HepG2 (cell line): ENCODE data around the gene IQSEC1. TPM values are rescaled to one million over a fixed set of nuclear protein-coding genes. Genes with fewer than 3 reads are reported as not detected.

Source experiments
- ARNT ChIP-seq: fragments of 450-650 bp; IDR thresholded peaks from 2 replicates; pipeline ENCODE4 v1.6.1; 2017
- E2F1 ChIP-seq: sonication (generic); formaldehyde crosslinking; IDR thresholded peaks from 2 replicates; pipeline ENCODE4 v1.5.0; 2020; ENCODE audit warnings: missing genetic modification reagents
- ELF4 ChIP-seq: sonication (generic); formaldehyde crosslinking; IDR thresholded peaks from 2 replicates; pipeline ENCODE4 v1.5.0; 2020; ENCODE audit warnings: missing genetic modification reagents, mild to moderate bottlenecking, moderate library complexity, borderline replicate concordance
- FOXJ3 ChIP-seq: sonication (generic); formaldehyde crosslinking; IDR thresholded peaks from 2 replicates; pipeline ENCODE4 v1.4.0; 2020; ENCODE audit warnings: missing genetic modification reagents, mild to moderate bottlenecking, borderline replicate concordance
- FOXM1 ChIP-seq: sonication (generic); formaldehyde crosslinking; IDR thresholded peaks from 2 replicates; pipeline ENCODE4 v1.5.0; 2020; ENCODE audit warnings: missing genetic modification reagents
- MBD4 ChIP-seq: IDR thresholded peaks from 2 replicates; pipeline ENCODE4 v1.6.1; 2012; ENCODE audit warnings: low read length, inconsistent platforms, borderline replicate concordance
- MEIS2 ChIP-seq: sonication (generic); formaldehyde crosslinking; IDR thresholded peaks from 2 replicates; pipeline ENCODE4 v1.9.0; 2021; ENCODE audit warnings: mild to moderate bottlenecking, missing genetic modification reagents
- NR0B2 ChIP-seq: sonication (generic); formaldehyde crosslinking; IDR thresholded peaks from 2 replicates; pipeline ENCODE4 v1.4.0; 2020; ENCODE audit warnings: mild to moderate bottlenecking, missing genetic modification reagents
- SAFB2 ChIP-seq: sonication (generic); formaldehyde crosslinking; IDR thresholded peaks from 2 replicates; pipeline ENCODE4 v1.5.1; 2020; ENCODE audit warnings: missing genetic modification reagents, low read depth, mild to moderate bottlenecking, borderline replicate concordance
- THRA ChIP-seq: sonication (generic); formaldehyde crosslinking; IDR thresholded peaks from 2 replicates; pipeline ENCODE4 v1.4.0; 2020; ENCODE audit warnings: missing genetic modification reagents, borderline replicate concordance
- ZBTB49 ChIP-seq: sonication (generic); formaldehyde crosslinking; IDR thresholded peaks from 2 replicates; pipeline ENCODE4 v1.4.0; 2020; ENCODE audit warnings: missing genetic modification reagents, borderline replicate concordance
- ZFP41 ChIP-seq: sonication (generic); formaldehyde crosslinking; IDR thresholded peaks from 2 replicates; pipeline ENCODE4 v1.4.0; 2020; ENCODE audit warnings: mild to moderate bottlenecking, missing genetic modification reagents, borderline replicate concordance
- ZNF10 ChIP-seq: sonication (generic); formaldehyde crosslinking; IDR thresholded peaks from 2 replicates; pipeline ENCODE4 v1.4.0; 2020; ENCODE audit warnings: mild to moderate bottlenecking, low read depth, missing genetic modification reagents, borderline replicate concordance
- ZNF143 ChIP-seq: sonication (generic); formaldehyde crosslinking; IDR thresholded peaks from 2 replicates; pipeline ENCODE4 v1.4.0; 2020; ENCODE audit warnings: missing genetic modification reagents
- ZNF253 ChIP-seq: sonication (generic); formaldehyde crosslinking; IDR thresholded peaks from 2 replicates; pipeline ENCODE4 v1.8.0; 2022; ENCODE audit warnings: mild to moderate bottlenecking, missing genetic modification reagents, borderline replicate concordance
- ZNF282 ChIP-seq: fragments of 450-650 bp; IDR thresholded peaks from 2 replicates; pipeline ENCODE4 v1.6.1; 2018; ENCODE audit not compliant: partially characterized antibody
- ZNF30 ChIP-seq: sonication (generic); formaldehyde crosslinking; IDR thresholded peaks from 2 replicates; pipeline ENCODE4 v1.5.0; 2020; ENCODE audit warnings: mild to moderate bottlenecking, missing genetic modification reagents
- ZNF512B ChIP-seq: sonication (generic); formaldehyde crosslinking; IDR thresholded peaks from 2 replicates; pipeline ENCODE4 v1.5.1; 2020; ENCODE audit warnings: missing genetic modification reagents, mild to moderate bottlenecking, borderline replicate concordance
- ZNF576 ChIP-seq: sonication (generic); formaldehyde crosslinking; IDR thresholded peaks from 2 replicates; pipeline ENCODE4 v1.4.0; 2020; ENCODE audit warnings: mild to moderate bottlenecking, missing genetic modification reagents
- ZNF589 ChIP-seq: sonication (generic); formaldehyde crosslinking; conservative IDR thresholded peaks from 2 replicates; pipeline ENCODE4 v1.8.0; 2022; ENCODE audit warnings: mild to moderate bottlenecking, moderate library complexity, missing genetic modification reagents
- ZNF850 ChIP-seq: sonication (generic); formaldehyde crosslinking; conservative IDR thresholded peaks from 2 replicates; pipeline ENCODE4 v1.9.0; 2021; ENCODE audit warnings: mild to moderate bottlenecking, missing genetic modification reagents
- polyA plus RNA-seq, 8 experiments: library from polyadenylated mRNA; depleted of rRNA in 3 of 8; stranded (reverse) in 7 of 8; unstranded in 1 of 8; fragments of >200 nt; fragmentation: Illumina TruSeq in 4 of 8; extraction: Trizol in 4 of 8; gene quantifications; 2 replicates each; pipeline versions ENCODE4 v1.2.1 to v1.2.3, GENCODE V29; 2011 to 2016; ENCODE audit warnings: low read depth in 4 of 8, missing spikeins in 1 of 8, mixed read lengths in 1 of 8; ENCODE audit not compliant: insufficient read depth in 1 of 8
- total RNA-seq, 5 experiments: library from RNA; depleted of rRNA; stranded (reverse); fragments of >200 nt; fragmentation: Illumina TruSeq; extraction: Trizol; gene quantifications; 2 replicates each; pipeline ENCODE4 v1.2.3, GENCODE V29; 2016; ENCODE audit warnings: low read depth in 1 of 5

IQSEC1 gene
- total and polyA plus RNA-seq, 2 of the 13 experiments (the other 11 are each of a cell fraction or from before 2014, with no cell fraction given) = 17.4 to 20.2 TPM

GRCh38 chr3:12963922-12964701 lies 109.1 kb downstream of the IQSEC1 start (continued):
- TF ChIP-seq ZFP41 (CRISPR knock-in tag) (no peak), MEIS2 (CRISPR knock-in tag) (no peak), ARNT (no peak), SAFB2 (CRISPR knock-in tag) (no peak), MBD4 (no peak), E2F1 (CRISPR knock-in tag) (no peak), ZNF282 (no peak), ZBTB49 (CRISPR knock-in tag) (no peak), ZNF30 (CRISPR knock-in tag) (no peak), ZNF850 (CRISPR knock-in tag) (no peak), THRA (CRISPR knock-in tag) (no peak), ZNF589 (CRISPR knock-in tag) (no peak), ZNF512B (CRISPR knock-in tag) (0 out of 2 replicates have a peak, but pooled peaks have one; percentile 2), ZNF10 (no peak), NR0B2 (CRISPR knock-in tag) (no peak), ZNF143 (CRISPR knock-in tag) (no peak), ZNF576 (no peak), FOXM1 (CRISPR knock-in tag) (no peak), ZNF253 (CRISPR knock-in tag) (no peak), FOXJ3 (CRISPR knock-in tag) (no peak), ELF4 (no peak)
